Stimulated activated CD8-positive, alpha-beta memory T cell treated with anti-CD3 and anti-CD28 coated beads, Interleukin-15, amount 100 ng/mL, for 24 hours (primary cell): ENCODE data around the gene ZBTB9.

Experiments used
- DNase-seq: peaks from one replicate; pipeline ENCODE4 v3.0.0-alpha.2; 2020; ENCODE audit warnings: low read depth

The ZBTB9 gene

GRCh38 chr6:33433544-33434191, 20.7 kb upstream of the ZBTB9 start:
- no peak for DNase-seq

DNA sequence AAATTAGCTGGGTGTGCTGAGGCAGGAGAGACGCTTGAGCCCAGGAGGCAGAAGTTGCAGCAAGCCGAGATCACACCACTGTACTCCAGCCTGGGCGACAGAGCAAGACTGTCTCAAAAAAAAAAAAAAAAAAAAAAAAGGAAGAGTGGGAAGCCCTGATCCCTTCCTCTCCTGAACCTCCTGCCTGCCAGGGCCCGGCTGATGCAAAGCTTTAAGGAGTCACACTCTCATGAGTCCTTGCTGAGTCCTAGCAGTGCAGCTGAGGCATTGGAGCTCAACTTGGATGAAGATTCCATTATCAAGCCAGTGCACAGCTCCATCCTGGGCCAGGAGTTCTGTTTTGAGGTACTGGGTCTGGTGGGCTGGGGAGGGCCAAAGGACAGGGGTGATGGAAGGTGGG, 19.4 kb upstream of the ZBTB9 start:
- no peak for DNase-seq

DNA sequence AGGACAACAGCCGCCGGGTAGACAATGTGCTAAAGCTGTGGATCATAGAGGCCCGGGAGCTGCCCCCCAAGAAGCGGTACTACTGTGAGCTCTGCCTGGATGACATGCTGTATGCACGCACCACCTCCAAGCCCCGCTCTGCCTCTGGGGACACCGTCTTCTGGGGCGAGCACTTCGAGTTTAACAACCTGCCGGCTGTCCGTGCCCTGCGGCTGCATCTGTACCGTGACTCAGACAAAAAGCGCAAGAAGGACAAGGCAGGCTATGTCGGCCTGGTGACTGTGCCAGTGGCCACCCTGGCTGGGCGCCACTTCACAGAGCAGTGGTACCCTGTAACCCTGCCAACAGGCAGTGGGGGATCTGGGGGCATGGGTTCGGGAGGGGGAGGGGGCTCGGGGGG, 16.7 kb upstream of the ZBTB9 start:
- no peak for DNase-seq

GRCh38 chr6:33438978-33439594, 15.3 kb upstream of the ZBTB9 start:
- DNase-seq, result no peak

GRCh38 chr6:33439956-33440648, 14.3 kb upstream of the ZBTB9 start:
- no peak for DNase-seq

DNA sequence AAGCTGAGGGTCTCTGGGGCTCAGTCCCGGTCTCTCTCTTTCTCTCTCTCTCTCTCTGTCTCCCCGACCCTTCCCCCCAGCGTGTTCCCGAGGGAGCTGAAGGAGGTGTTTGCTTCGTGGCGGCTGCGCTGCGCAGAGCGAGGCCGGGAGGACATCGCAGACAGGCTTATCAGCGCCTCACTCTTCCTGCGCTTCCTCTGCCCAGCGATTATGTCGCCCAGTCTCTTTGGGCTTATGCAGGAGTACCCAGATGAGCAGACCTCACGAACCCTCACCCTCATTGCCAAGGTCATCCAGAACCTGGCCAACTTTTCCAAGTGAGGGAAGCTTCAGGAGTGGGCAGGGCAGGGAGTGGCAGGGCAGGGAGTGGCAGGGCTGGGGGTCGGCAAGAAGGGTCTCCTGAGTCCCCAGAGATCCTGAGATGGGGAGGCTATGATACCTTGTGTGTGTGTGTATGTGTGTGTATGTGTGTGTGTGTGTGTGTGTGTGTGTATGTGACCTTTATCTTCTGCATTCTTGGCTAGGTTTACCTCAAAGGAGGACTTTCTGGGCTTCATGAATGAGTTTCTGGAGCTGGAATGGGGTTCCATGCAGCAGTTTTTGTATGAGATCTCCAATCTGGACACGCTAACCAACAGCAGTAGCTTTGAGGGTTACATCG, 13.6 kb upstream of the ZBTB9 start:
- no peak for DNase-seq

- DNase-seq, result no peak
These were observed 12.9 kb upstream of the ZBTB9 start for GRCh38 chr6:33441457-33441856.

- DNase-seq, result no peak
These were observed 12.1 kb upstream of the ZBTB9 start for GRCh38 chr6:33442283-33442682.

DNA sequence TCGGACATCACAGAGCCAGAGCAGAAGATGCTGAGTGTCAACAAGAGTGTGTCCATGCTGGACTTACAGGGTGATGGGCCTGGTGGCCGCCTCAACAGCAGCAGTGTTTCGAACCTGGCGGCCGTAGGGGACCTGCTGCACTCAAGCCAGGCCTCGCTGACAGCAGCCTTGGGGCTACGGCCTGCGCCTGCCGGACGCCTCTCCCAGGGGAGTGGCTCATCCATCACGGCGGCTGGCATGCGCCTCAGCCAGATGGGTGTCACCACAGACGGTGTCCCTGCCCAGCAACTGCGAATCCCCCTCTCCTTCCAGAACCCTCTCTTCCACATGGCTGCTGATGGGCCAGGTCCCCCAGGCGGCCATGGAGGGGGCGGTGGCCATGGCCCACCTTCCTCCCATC, 11.4 kb upstream of the ZBTB9 start:
- no peak for DNase-seq

DNA sequence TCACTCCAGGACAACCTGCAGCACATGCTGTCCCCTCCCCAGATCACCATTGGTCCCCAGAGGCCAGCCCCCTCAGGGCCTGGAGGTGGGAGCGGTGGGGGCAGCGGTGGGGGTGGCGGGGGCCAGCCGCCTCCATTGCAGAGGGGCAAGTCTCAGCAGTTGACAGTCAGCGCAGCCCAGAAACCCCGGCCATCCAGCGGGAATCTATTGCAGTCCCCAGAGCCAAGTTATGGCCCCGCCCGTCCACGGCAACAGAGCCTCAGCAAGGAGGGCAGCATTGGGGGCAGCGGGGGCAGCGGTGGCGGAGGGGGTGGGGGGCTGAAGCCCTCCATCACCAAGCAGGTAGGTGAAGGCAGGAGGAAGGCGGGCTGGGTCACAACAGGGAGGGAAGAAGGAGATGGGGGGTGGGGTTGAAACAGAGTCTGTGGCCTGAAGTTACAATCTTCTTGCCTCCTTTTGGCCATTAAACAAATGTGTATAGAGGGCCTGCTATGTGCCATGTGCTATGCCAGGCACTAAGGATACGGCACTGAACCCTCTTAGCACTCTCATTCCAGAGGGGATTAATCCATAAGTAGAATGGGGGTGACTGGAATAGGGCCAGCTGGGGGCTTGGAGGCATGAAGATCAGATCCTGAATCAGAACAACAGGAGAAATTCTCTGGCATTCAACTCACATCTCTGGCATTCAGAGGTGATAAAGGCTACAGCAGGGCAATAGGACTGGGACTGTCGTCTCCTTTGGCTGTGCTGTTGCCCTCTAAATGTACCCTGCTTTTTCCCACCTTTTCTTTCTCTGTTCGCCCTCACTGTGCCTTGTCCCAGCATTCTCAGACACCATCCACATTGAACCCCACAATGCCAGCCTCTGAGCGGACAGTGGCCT, 10.5 kb upstream of the ZBTB9 start:
- DNase-seq, result no peak

GRCh38 chr6:33445119-33445603, 9.2 kb upstream of the ZBTB9 start:
- DNase-seq, result no peak

GRCh38 chr6:33446356-33446755, 8.0 kb upstream of the ZBTB9 start:
- DNase-seq, result no peak

DNA sequence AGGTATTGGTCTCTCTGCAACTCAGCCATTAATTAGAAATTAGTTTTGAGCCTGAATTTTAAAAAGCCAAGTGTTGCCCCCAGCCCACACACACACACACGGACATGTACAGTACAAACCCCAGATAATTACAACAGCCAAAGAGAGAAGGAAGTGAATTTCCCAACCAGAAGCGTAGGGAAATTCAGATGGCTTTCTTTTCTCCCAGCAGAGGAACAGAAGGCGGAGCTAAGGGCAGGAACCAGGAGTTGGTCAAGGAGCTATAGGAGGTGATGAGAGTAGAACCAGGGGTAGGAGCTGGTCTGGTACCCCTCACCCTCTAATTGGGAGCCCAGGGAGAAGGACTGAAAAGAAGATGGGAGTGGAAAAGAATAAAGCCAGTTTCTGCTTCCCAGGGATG, 3.9 kb upstream of the ZBTB9 start:
- no peak for DNase-seq

DNA sequence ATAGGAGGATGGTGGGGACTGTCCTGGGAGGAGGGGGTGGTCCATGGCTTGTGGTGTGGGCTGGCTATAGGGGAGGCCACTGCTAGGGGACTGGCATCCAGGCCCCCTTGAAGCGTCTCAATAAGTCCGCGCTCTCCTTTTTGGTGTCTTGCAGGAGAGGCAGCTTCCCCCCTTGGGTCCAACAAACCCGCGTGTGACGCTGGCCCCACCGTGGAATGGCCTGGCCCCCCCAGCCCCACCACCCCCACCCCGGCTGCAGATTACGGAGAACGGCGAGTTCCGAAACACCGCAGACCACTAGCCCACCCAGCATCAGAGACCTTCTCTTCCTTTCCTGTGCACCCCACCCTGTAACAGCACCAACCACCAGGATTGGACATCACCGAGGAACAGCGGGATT, 2.8 kb upstream of the ZBTB9 start:
- no peak for DNase-seq

- DNase-seq, result no peak
These were observed 1.9 kb upstream of the ZBTB9 start for GRCh38 chr6:33452496-33452895.

DNA sequence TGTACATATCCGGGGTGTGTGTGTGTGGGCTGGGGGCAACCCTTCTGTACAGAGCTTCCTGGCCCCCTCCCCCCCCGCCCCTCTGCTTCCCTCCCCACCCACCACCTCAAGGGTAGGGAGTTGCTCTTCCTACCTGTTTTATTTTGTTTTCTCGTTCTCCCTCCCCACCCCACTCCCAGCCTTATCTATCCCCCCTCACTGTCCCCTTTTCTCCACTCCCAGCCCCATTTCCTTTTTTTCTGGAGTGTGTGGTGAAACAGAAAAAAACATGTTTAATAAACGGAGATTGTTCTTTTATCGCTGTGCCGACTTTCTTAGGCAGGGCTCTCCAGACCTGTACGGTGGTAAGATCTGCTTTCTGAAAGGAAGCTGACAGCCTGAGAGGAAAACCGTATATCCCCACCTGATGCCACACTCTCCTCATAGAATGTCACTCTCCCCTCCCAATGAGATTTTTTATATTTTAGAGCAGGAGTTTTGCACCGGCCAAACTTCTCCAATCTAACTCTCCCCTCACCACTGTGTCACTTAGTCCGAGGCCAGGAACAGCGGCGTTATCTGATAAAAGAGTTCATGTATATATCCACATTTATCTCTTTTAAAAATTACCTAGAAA, 875 bp upstream of the ZBTB9 start:
- DNase-seq, result no peak

GRCh38 chr6:33455051-33455450, 675 bp downstream of the ZBTB9 start:
- no peak for DNase-seq

- DNase-seq, result no peak
These were observed 1.8 kb downstream of the ZBTB9 start for GRCh38 chr6:33456156-33456555.

- DNase-seq, result no peak
These were observed 4.3 kb downstream of the ZBTB9 start for GRCh38 chr6:33458676-33459075.

GRCh38 chr6:33459226-33459625, 4.8 kb downstream of the ZBTB9 start:
- no peak for DNase-seq

DNA sequence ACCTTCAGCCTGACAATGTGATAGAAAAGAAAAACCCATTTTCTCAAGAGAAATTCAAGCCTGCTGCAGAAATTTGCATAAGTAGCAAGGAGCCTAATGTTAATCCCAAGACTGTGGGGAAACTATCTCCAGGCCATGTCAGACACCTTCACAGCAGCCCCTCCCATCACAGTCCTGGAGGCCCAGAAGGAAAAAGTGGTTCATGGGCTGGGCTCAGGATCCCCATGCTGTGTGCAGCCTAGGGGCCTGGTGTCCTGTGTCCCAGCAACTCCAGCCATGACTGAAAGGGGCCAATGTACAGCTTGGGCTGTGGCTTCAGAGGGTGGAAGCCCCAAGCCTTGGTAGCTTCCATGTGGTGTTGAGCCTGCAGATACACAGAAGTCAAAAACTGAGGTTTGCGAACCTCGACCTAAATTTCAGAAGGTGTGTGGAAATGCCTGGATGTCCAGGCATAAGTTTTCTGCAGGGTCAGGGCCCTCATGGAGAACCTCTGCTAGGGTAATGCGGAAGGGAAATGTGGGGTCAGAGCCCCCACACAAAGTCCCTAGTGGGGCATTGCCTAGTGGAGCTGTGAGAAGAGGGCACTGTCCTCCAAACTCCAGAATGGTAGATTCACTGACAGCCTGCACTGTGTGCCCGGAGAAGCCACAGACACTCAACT, 11.8 kb downstream of the ZBTB9 start:
- DNase-seq, result no peak
